Measurements from ENCODE around the gene ELF3. TPM values are rescaled to one million over a fixed set of nuclear protein-coding genes. Genes with fewer than 3 reads are reported as not detected.

ELF3 gene
- total and polyA plus RNA-seq, 2 of the 13 experiments (the other 11 are each of a cell fraction or from before 2014, with no cell fraction given) = 11.5 to 55.1 TPM

DNA sequence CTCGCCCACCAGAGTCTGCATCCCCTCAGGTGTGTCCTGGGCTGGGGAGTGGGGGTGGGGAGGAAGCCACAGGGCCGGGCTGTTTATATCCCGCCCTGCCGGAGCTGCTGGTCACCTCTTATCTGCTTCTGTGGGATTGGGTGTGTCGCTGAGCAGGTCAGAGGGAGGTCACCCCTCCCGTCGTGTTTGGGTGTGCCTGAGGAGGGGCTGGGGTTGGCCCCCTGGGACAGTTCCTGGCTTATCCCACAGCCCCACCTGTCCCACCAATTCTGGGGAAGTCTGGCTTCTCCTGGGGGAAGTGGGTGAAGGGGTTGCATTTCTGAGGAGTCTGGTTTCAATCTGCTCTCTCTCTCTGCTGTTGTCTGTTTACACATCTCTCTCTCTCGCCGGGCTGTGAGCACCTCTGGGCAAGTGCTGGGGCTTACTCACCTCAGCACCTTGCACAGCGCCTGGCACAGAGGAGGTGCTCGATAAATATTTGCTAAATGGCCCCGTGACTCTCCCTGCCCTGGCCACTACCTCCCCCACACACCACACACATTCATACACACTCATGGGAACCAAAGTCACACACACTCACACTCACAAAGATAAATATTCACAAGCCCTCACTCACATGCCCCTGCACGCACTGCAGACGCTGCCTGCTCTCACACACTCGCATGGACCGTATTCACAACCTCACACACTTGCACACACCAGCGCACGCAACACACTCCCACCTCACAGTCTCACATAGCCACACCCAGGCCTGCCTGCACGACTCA lies 8.3 kb downstream of the ELF3 start (continued):
- TF ChIP-seq CENPT (CRISPR knock-in tag; IDR thresholded peaks at IDR 0.05; ENCODE audit: low read depth) = no peak
- TF ChIP-seq ZNF430 (CRISPR knock-in tag; IDR thresholded peaks at IDR 0.05) = peak; percentile 38; the same call in 1 of the 2 replicates
- no peak for TF ChIP-seq SNRNP70 (IDR thresholded peaks at IDR 0.05; ENCODE audit: low read depth, low read length)
- TF ChIP-seq NFKB2 (CRISPR knock-in tag; IDR thresholded peaks at IDR 0.05; ENCODE audit: borderline replicate concordance) = 0 out of 2 replicates have a peak, but pooled peaks have one; percentile 15
- peak; percentile 71; the same call in 1 of the 2 replicates for TF ChIP-seq AHDC1 (CRISPR knock-in tag; IDR thresholded peaks at IDR 0.05; ENCODE audit: borderline replicate concordance)
- TF ChIP-seq, protein P1, sequence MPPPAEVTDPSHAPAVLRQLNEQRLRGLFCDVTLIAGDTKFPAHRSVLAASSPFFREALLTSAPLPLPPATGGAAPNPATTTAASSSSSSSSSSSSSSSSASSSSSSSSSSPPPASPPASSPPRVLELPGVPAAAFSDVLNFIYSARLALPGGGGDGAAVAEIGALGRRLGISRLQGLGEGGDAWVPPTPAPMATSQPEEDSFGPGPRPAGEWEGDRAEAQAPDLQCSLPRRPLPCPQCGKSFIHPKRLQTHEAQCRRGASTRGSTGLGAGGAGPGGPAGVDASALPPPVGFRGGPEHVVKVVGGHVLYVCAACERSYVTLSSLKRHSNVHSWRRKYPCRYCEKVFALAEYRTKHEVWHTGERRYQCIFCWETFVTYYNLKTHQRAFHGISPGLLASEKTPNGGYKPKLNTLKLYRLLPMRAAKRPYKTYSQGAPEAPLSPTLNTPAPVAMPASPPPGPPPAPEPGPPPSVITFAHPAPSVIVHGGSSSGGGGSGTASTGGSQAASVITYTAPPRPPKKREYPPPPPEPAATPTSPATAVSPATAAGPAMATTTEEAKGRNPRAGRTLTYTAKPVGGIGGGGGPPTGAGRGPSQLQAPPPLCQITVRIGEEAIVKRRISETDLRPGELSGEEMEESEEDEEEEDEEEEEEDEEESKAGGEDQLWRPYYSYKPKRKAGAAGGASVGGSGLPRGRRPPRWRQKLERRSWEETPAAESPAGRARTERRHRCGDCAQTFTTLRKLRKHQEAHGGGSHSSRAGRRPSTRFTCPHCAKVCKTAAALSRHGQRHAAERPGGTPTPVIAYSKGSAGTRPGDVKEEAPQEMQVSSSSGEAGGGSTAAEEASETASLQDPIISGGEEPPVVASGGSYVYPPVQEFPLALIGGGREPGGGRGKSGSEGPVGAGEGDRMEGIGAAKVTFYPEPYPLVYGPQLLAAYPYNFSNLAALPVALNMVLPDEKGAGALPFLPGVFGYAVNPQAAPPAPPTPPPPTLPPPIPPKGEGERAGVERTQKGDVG (CRISPR knock-in tag; IDR thresholded peaks at IDR 0.05; ENCODE audit: borderline replicate concordance) = 0 out of 2 replicates have a peak, but pooled peaks have one; percentile 44
- TF ChIP-seq MTF1 (CRISPR knock-in tag; IDR thresholded peaks at IDR 0.05) = no peak
- TF ChIP-seq ZNF432 (CRISPR knock-in tag; IDR thresholded peaks at IDR 0.05; ENCODE audit: borderline replicate concordance) = no peak
- TF ChIP-seq ZNF446 (CRISPR knock-in tag; IDR thresholded peaks at IDR 0.05) = no peak
- no peak for TF ChIP-seq ZBTB3 (CRISPR knock-in tag; IDR thresholded peaks at IDR 0.05; ENCODE audit: borderline replicate concordance, low read depth)
- no peak for TF ChIP-seq POLR2A (IDR thresholded peaks at IDR 0.05; ENCODE audit: insufficient read depth in 1 of 2, low read depth in 2 of 2, low read length in 2 of 2)
- TF ChIP-seq ZBTB34 (CRISPR knock-in tag; IDR thresholded peaks at IDR 0.05) = peak; percentile 63; the same call in 1 of the 2 replicates
- peak; percentile 76 for TF ChIP-seq PAXIP1 (CRISPR knock-in tag; conservative IDR thresholded peaks at IDR 0.05)
